Caki2 (cell line): ENCODE results near the gene FGF23. TPM values are rescaled to one million over a fixed set of nuclear protein-coding genes. Genes with fewer than 3 reads are reported as not detected.
"Not testable (repeated sequence)": the region's sequence is repeated elsewhere in the genome, so short reads cannot be mapped to it uniquely, and the experiment has no call there.

ENCODE experiments used
- DNase-seq: peaks from one replicate; pipeline ENCODE4 v3.0.0-alpha.2; 2015; ENCODE audit warnings: low read depth
- in situ Hi-C: cut with HindIII; loops from 2 replicates; pipeline ENCODE4 v1.10.0; 2016; ENCODE audit warnings: low sequenced_read_pairs, low pct_unique_long_range_greater_than_20kb, mixed read lengths
- total RNA-seq: library from RNA; depleted of rRNA; stranded (reverse); fragments of >200 nt; shearing (Covaris generic); gene quantifications from 2 replicates; pipeline ENCODE4 v1.2.3, GENCODE V29; 2014; ENCODE audit warnings: low replicate concordance; rRNA removed

Gene FGF23
- total RNA-seq = not detected in 2 replicates

GRCh38 chr12:4379405-4379804 is at the start of gene FGF23:
TSS of gene FGF23 (minus strand) at chr12:4379712. CDS start at chr12:4379582, 130 bp downstream.
- in situ Hi-C loops = no loop called here
- no peak for DNase-seq

GRCh38 chr12:4424422-4424821 is 44.9 kb upstream of the FGF23 start:
- in situ Hi-C loops = no loop called here
- DNase-seq = no peak

- no peak for DNase-seq
- in situ Hi-C loops = no loop called here
These were observed 44.1 kb upstream of the FGF23 start for GRCh38 chr12:4423528-4424195.

GRCh38 chr12:4422985-4423384 is 43.5 kb upstream of the FGF23 start:
- DNase-seq = no peak
- in situ Hi-C loops = no loop called here

- in situ Hi-C loops = no loop called here
These were observed 42.1 kb upstream of the FGF23 start for GRCh38 chr12:4421590-4422031.

GRCh38 chr12:4420138-4420670 is 40.7 kb upstream of the FGF23 start:
- in situ Hi-C loops = no loop called here
- DNase-seq = no peak

More at GRCh38 chr12:4421590-4422031, 42.1 kb upstream of the FGF23 start:
- peak; percentile 13 for DNase-seq

- no peak for DNase-seq
- in situ Hi-C loops = no loop called here
These were observed 39.4 kb upstream of the FGF23 start for GRCh38 chr12:4418913-4419312.

- no peak for DNase-seq
- in situ Hi-C loops = no loop called here
These were observed 38.4 kb upstream of the FGF23 start for GRCh38 chr12:4417936-4418335.

- in situ Hi-C loops = no loop called here
- no peak for DNase-seq
These were observed 37.9 kb upstream of the FGF23 start for GRCh38 chr12:4417455-4417854.

- in situ Hi-C loops = no loop called here
- DNase-seq = no peak
These were observed 36.8 kb upstream of the FGF23 start for GRCh38 chr12:4416276-4416675.

- in situ Hi-C loops = no loop called here
- DNase-seq = no peak
These were observed 33.0 kb upstream of the FGF23 start for GRCh38 chr12:4412465-4412864.

GRCh38 chr12:4412056-4412455 is 32.5 kb upstream of the FGF23 start:
- in situ Hi-C loops = no loop called here
- DNase-seq = no peak

- DNase-seq = no peak
- in situ Hi-C loops = no loop called here
These were observed 27.6 kb upstream of the FGF23 start for GRCh38 chr12:4407136-4407535.

GRCh38 chr12:4404877-4405637 is 25.5 kb upstream of the FGF23 start:
- DNase-seq, in situ Hi-C loops: not testable (repeated sequence)

- in situ Hi-C loops = no loop called here
- DNase-seq = no peak
These were observed 23.5 kb upstream of the FGF23 start for GRCh38 chr12:4402996-4403395.

GRCh38 chr12:4401117-4401516 is 21.6 kb upstream of the FGF23 start:
- no peak for DNase-seq
- in situ Hi-C loops = no loop called here

GRCh38 chr12:4395818-4396217 is 16.3 kb upstream of the FGF23 start:
- no peak for DNase-seq
- in situ Hi-C loops = no loop called here

GRCh38 chr12:4393211-4393610 is 13.7 kb upstream of the FGF23 start:
- no peak for DNase-seq
- in situ Hi-C loops = no loop called here

GRCh38 chr12:4392223-4392742 is 12.8 kb upstream of the FGF23 start:
- in situ Hi-C loops = no loop called here
- no peak for DNase-seq
